ENCODE results near the gene RIMKLB. TPM values are rescaled to one million over a fixed set of nuclear protein-coding genes. Genes with fewer than 3 reads are reported as not detected.

Gene RIMKLB
- total RNA-seq, 1 donor from 2014 or later = 44.7 TPM

- intact Hi-C loops (cut with DNase I) = no loop called here
- no peak for TF ChIP-seq POLR2AphosphoS5 (IDR thresholded peaks at IDR 0.05; ENCODE audit: insufficient read depth in 1 of 2, low read depth in 1 of 2)
- no peak for TF ChIP-seq CTCF (IDR thresholded peaks at IDR 0.05)
- TF ChIP-seq POLR2A (IDR thresholded peaks at IDR 0.05) = no peak
- H3K27ac ChIP-seq = no peak overlapping the region
- no peak for DNase-seq (ENCODE audit: extremely low spot score in 2 of 2)
- H3K27me3 ChIP-seq = no peaks in the 10 kb centered on the region
- H3K4me1 ChIP-seq = peaks cover 17% of the 10 kb centered on the region
- no peaks in the 10 kb centered on the region for H3K36me3 ChIP-seq
- no peaks in the 10 kb centered on the region for H3K9me3 ChIP-seq
- H3K4me3 ChIP-seq = no peak overlapping the region
Observed at GRCh38 chr12:8668441-8668840, 29.4 kb upstream of the RIMKLB start.

GRCh38 chr12:8672381-8672780 lies 25.4 kb upstream of the RIMKLB start:
- Histone ChIP-seq H3K4me3 (no peak overlapping the region), H3K36me3 (no peaks in the 10 kb centered on the region), H3K27ac (no peak overlapping the region), H3K4me1 (no peaks in the 10 kb centered on the region), H3K9me3 (no peaks in the 10 kb centered on the region), H3K27me3 (no peaks in the 10 kb centered on the region)
- TF ChIP-seq POLR2AphosphoS5 (IDR thresholded peaks at IDR 0.05; ENCODE audit: insufficient read depth in 1 of 2, low read depth in 1 of 2) = no peak
- TF ChIP-seq POLR2A (IDR thresholded peaks at IDR 0.05) = no peak
- no peak for TF ChIP-seq CTCF (IDR thresholded peaks at IDR 0.05)
- intact Hi-C loops (cut with DNase I) = loop anchor here (10.0 kb wide), 1 partner anchor 222 kb away; no protein-coding TSS in a partner anchor
- DNase-seq (ENCODE audit: extremely low spot score in 2 of 2) = no peak

GRCh38 chr12:8675591-8676036 lies 22.2 kb upstream of the RIMKLB start:
- Histone ChIP-seq H3K27me3 (no peaks in the 10 kb centered on the region), H3K9me3 (no peaks in the 10 kb centered on the region), H3K27ac (no peak overlapping the region), H3K4me1 (no peaks in the 10 kb centered on the region), H3K36me3 (no peaks in the 10 kb centered on the region), H3K4me3 (no peak overlapping the region)
- intact Hi-C loops (cut with DNase I) = loop anchor here (10.0 kb wide), 1 partner anchor 219 kb away; no protein-coding TSS in a partner anchor
- no peak for DNase-seq (ENCODE audit: extremely low spot score in 2 of 2)
- TF ChIP-seq CTCF (IDR thresholded peaks at IDR 0.05) (no peak), POLR2AphosphoS5 (IDR thresholded peaks at IDR 0.05; ENCODE audit: insufficient read depth in 1 of 2, low read depth in 1 of 2) (no peak), POLR2A (IDR thresholded peaks at IDR 0.05) (no peak)

- no peaks in the 10 kb centered on the region for H3K36me3 ChIP-seq
- H3K4me3 ChIP-seq = no peak overlapping the region
- no peaks in the 10 kb centered on the region for H3K4me1 ChIP-seq
- no peak for DNase-seq (ENCODE audit: extremely low spot score in 2 of 2)
- H3K27ac ChIP-seq = no peak overlapping the region
- H3K27me3 ChIP-seq = no peaks in the 10 kb centered on the region
- intact Hi-C loops (cut with DNase I) = loop anchor here (10.0 kb wide), 1 partner anchor 218 kb away; no protein-coding TSS in a partner anchor
- TF ChIP-seq CTCF (IDR thresholded peaks at IDR 0.05) = no peak
- no peak for TF ChIP-seq POLR2A (IDR thresholded peaks at IDR 0.05)
- no peak for TF ChIP-seq POLR2AphosphoS5 (IDR thresholded peaks at IDR 0.05; ENCODE audit: insufficient read depth in 1 of 2, low read depth in 1 of 2)
- no peaks in the 10 kb centered on the region for H3K9me3 ChIP-seq
Observed at GRCh38 chr12:8676651-8677050, 21.1 kb upstream of the RIMKLB start.

- H3K36me3 ChIP-seq = no peaks in the 10 kb centered on the region
- H3K4me1 ChIP-seq = no peaks in the 10 kb centered on the region
- H3K4me3 ChIP-seq = no peak overlapping the region
- TF ChIP-seq POLR2A (IDR thresholded peaks at IDR 0.05) = no peak
- no peak for TF ChIP-seq CTCF (IDR thresholded peaks at IDR 0.05)
- no peaks in the 10 kb centered on the region for H3K9me3 ChIP-seq
- no peak for DNase-seq (ENCODE audit: extremely low spot score in 2 of 2)
- no peak overlapping the region for H3K27ac ChIP-seq
- intact Hi-C loops (cut with DNase I) = loop anchor here (10.0 kb wide), 1 partner anchor 217 kb away; no protein-coding TSS in a partner anchor
- H3K27me3 ChIP-seq = no peaks in the 10 kb centered on the region
Observed at GRCh38 chr12:8677362-8677761, 20.4 kb upstream of the RIMKLB start.

All from vagina (tissue), 2 donors.